Loucy (cell line): ENCODE data around the gene CPA2.

ENCODE experiments used
- CTCF ChIP-seq: fragments of 200-600 bp; sonication (generic); conservative IDR thresholded peaks from 2 replicates; pipeline ENCODE4 v1.5.1; 2014; ENCODE audit warnings: mild to moderate bottlenecking, antibody characterized with exemption, low read length
- EZH2phosphoT487 ChIP-seq: fragments of 200-600 bp; IDR thresholded peaks from 2 replicates; pipeline ENCODE4 v1.6.1; 2018; ENCODE audit warnings: antibody characterized with exemption, mild to moderate bottlenecking, moderate library complexity, borderline replicate concordance

GRCh38 chr7:130262448-130262847 lies 4.2 kb upstream of the CPA2 start:
- TF ChIP-seq CTCF (no peak), EZH2phosphoT487 (no peak)
